Measurements from ENCODE around the gene C3orf22.

Gene C3orf22

DNA sequence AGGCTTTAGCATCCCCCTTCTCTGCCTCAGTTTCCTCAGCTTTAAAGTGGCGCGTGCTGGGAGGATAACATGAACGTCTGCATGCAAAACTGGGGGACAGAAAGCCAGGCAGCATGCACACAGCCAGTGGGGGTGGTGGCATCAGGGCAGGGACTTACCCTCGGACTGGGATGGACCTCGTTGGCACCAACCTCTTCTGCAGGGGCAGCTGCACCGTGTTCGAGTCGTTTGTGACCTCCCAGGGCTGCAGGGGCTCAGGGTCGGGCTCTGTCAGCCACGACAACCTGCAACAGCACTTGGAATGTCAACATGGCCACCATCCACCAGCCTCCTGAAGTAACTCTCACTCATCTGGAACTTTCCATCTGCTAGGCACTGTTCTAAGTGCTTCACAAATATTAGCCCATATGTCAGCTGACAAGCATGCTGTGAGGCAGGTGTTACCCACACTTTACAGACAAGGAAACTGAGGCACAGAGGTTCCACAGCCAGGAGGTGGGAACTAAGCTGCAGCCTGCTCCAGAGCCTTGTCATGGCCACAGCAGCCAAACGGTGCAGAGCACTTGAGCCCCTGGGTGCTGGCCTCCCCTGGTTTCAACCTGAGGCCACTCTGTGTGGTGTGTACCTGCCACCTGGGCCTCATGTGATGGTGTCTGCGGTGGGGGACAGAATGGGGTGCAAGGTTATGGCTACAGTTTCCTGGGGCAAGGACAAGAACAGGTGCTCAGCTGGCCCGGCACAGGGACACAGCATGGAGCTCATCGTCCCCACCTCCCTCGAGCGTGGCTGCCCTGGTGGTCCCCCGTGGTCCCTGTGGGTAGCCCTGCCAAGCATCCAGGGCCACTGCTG is 6.7 kb downstream of the C3orf22 start:
- H3K4me3 ChIP-seq (ENCODE audit: low read length), result no peak overlapping the region
- TF ChIP-seq, protein P1, sequence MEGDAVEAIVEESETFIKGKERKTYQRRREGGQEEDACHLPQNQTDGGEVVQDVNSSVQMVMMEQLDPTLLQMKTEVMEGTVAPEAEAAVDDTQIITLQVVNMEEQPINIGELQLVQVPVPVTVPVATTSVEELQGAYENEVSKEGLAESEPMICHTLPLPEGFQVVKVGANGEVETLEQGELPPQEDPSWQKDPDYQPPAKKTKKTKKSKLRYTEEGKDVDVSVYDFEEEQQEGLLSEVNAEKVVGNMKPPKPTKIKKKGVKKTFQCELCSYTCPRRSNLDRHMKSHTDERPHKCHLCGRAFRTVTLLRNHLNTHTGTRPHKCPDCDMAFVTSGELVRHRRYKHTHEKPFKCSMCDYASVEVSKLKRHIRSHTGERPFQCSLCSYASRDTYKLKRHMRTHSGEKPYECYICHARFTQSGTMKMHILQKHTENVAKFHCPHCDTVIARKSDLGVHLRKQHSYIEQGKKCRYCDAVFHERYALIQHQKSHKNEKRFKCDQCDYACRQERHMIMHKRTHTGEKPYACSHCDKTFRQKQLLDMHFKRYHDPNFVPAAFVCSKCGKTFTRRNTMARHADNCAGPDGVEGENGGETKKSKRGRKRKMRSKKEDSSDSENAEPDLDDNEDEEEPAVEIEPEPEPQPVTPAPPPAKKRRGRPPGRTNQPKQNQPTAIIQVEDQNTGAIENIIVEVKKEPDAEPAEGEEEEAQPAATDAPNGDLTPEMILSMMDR (IDR thresholded peaks at IDR 0.05; ENCODE audit: insufficient read depth, low read depth, low read length, missing control alignments), result no peak
- DNase-seq (ENCODE audit: low read depth), result no peak

DNA sequence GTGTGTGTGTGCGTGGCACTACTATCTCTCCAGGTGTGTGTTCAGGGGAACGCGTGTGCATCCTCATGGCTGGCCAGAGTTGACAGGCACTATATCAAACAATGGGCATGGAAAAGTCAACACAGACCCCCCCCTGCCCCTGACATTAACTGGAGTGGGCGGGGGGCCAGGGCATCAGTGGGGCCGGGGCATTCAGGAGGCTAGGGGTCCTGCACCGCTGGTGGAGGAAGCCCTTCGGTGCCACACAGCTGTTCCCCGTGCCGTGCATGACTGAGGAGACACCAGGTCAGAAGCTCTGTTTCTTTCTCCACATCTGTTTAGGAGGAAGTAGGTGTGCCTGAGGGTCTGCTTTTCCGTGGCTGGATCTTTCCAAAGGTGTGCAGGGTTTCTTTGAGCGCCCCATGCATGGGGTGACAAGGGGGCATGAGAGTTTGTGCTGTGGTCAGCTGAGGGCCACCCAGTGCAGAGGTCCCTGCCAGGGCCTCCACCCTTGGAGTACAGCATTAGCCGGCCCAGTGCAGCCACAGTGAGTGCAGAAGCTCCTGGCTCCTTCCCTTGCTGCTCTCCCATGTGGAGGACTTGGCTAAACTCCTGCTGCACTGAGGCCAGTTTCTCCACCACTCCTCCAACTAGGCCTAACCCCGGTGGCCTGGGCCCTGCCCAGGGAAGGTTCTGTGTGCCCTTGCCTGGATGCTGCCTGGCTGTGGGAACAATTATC is 7.5 kb downstream of the C3orf22 start:
- TF ChIP-seq, protein P1 (IDR thresholded peaks at IDR 0.05; ENCODE audit: insufficient read depth, low read depth, low read length, missing control alignments), result no peak
- no peak overlapping the region for H3K4me3 ChIP-seq (ENCODE audit: low read length)
- DNase-seq (ENCODE audit: low read depth), result no peak

DNA sequence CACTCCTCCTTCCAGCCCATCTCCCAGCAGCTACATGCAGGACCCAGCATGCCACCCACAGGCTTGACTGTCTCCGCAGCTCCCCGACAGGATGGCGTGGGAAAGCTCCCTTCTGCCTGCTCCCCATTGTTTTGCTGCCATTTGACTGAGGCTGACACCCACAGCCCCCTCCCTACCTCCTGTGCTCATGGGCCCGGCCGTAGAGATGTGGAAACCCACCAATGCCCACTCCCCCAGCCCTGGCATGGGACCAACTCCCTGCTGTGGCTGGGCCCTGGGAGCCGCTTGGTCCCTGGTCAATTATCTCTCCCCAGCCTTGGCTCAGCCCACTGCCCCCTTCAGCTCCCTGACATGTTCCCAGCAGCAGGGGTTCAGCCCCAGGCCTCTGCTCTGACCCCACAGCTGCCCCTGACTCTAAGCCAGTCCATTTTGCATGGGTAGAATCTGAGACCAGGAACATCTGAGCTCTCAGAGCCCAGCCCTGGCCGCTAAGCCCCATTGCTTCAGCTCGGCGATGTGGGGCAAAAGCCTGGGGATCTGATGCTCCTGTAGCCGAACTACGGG is 8.2 kb downstream of the C3orf22 start:
- no peak for DNase-seq (ENCODE audit: low read depth)
- TF ChIP-seq, protein P1 (IDR thresholded peaks at IDR 0.05; ENCODE audit: insufficient read depth, low read depth, low read length, missing control alignments), result no peak
- H3K4me3 ChIP-seq (ENCODE audit: low read length), result no peak overlapping the region

DNA sequence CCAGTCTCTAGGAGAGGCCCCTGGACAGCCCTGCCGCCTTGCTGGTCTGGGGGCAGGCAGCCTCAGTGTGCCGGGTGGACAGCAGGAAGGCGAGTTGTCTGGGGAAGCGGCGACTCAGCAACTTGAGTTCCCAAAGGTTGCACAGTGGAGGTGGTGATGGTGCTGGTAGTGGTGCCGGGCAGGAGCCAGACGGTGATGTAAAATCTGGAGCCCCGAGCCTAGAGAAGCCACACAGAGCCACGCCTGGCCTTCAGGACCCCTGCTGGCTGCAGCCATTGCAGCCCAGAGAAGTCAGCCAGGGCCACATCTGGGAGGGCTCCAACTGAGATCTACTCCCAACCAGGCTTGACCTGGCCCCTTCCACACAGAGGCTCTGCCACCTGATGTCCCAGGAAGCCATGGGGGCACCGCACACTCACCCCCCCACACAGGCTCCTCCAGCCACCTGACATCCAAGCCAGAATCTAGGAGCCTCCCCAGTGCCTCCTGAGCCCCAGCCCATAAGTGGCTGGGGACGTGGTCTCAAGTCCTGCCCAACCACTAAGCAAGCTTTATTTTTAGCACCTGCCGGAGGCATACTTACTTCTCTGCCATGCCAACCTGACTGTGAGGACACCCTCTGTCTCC is 8.8 kb downstream of the C3orf22 start:
- TF ChIP-seq, protein P1 (IDR thresholded peaks at IDR 0.05; ENCODE audit: insufficient read depth, low read depth, low read length, missing control alignments), result no peak
- DNase-seq (ENCODE audit: low read depth), result no peak
- no peak overlapping the region for H3K4me3 ChIP-seq (ENCODE audit: low read length)

DNA sequence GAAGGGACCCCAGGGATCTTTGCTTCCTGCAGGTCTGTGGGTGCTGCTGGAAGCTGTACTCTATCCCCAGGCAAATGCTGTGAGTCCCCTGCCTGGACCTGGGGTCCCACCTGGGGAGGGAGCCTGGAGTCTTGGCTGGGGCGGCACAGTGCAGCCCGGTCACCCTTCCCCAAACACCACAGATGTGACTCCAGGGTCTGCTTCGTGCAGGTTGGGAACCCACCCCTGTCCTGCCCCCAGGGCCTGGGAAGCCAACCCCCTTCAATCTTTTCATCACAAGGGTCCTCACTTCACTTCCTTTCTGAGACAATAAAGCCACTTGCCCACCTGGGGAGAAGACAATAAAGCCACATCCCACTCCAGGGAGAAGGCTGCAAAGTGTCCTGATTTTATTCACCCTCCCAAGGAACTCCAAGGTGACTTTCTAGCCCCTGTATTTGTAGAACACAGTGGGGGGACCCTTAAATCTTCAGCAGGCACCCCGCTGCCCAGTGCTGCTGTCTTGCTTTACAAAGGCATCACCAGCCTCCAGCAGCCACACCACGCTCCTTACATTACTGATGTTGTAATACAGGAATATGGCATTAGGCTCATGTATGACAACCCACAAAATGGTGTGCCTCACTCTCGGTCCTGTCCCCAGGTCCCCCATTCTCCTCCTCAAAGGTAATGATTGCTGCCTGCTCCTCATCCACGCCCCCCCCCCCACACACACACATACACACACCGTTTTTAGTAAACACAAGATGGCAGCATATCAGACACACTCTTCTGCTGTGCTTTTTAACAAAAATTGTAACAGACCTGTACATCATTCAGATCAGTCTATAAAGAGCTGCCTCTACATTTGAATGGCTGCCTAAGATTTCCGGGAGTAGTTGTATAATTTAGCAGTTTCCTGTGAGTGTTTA is 9.9 kb downstream of the C3orf22 start:
- DNase-seq (ENCODE audit: low read depth), result no peak
- H3K4me3 ChIP-seq (ENCODE audit: low read length), result no peak overlapping the region
- TF ChIP-seq, protein P1 (IDR thresholded peaks at IDR 0.05; ENCODE audit: insufficient read depth, low read depth, low read length, missing control alignments), result no peak

DNA sequence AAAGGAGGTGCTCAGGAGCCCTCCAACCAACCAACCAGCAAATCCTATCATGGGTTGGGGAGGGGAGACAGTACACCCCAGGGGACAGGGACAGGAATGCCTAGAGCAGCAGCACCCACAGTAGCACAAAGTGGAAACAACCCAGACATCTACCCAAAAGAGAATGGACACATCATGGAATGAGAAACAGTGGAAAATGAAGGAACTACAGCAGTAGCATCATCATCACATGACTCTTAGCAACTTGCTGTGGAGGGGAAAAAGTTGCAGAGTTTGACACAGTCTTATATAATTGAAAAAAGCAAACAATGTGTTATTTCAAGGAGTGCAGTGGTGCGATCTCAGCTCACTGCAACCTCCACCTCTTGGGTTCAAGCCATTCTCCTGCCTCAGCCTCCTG is 11.0 kb downstream of the C3orf22 start:
- no peak for DNase-seq (ENCODE audit: low read depth)
- TF ChIP-seq, protein P1 (IDR thresholded peaks at IDR 0.05; ENCODE audit: insufficient read depth, low read depth, low read length, missing control alignments), result no peak

More for the DNA sequence above, 11.0 kb downstream of the C3orf22 start:
- H3K4me3 ChIP-seq (ENCODE audit: low read length), result no peak overlapping the region
